ENCODE data around the gene FTO. TPM values are rescaled to one million over a fixed set of nuclear protein-coding genes. Genes with fewer than 3 reads are reported as not detected.

Gene FTO
- total and polyA plus RNA-seq, 2 of the 13 experiments (the other 11 are each of a cell fraction or from before 2014, with no cell fraction given): 41.6 to 55.8 TPM

- TF ChIP-seq ZBTB46 (CRISPR knock-in tag; IDR thresholded peaks at IDR 0.05; ENCODE audit: borderline replicate concordance): 0 out of 2 replicates have a peak, but pooled peaks have one; percentile 45
- TF ChIP-seq MAFK (conservative IDR thresholded peaks at IDR 0.05 in 1 of 2, IDR thresholded peaks at IDR 0.05 in 1 of 2; ENCODE audit: low read length in 2 of 2): peak; percentile 99 to 100
- TF ChIP-seq ATF4 (CRISPR knock-in tag; IDR thresholded peaks at IDR 0.05): 0 out of 4 replicates have a peak, but pooled peaks of 1 of the 2 experiments have one; percentile 5
- 0 out of 2 replicates have a peak, but pooled peaks have one; percentile 10 for TF ChIP-seq ZNF691 (CRISPR knock-in tag; IDR thresholded peaks at IDR 0.05; ENCODE audit: borderline replicate concordance, low read depth)
- TF ChIP-seq DPF2 (CRISPR knock-in tag; IDR thresholded peaks at IDR 0.05; ENCODE audit: borderline replicate concordance, low read depth): no peak
- no peak for TF ChIP-seq NONO (IDR thresholded peaks at IDR 0.05)
- 0 out of 2 replicates have a peak, but pooled peaks have one; percentile 32 for TF ChIP-seq NONO (CRISPR knock-in tag; conservative IDR thresholded peaks at IDR 0.05)
- no peak for TF ChIP-seq SUZ12 (IDR thresholded peaks at IDR 0.05; ENCODE audit: low read depth, low read length)
- TF ChIP-seq MYC (CRISPR knock-in tag; IDR thresholded peaks at IDR 0.05; ENCODE audit: borderline replicate concordance): no peak
- TF ChIP-seq THAP7 (CRISPR knock-in tag; IDR thresholded peaks at IDR 0.05): 0 out of 2 replicates have a peak, but pooled peaks have one; percentile 40
- TF ChIP-seq PRPF4 (IDR thresholded peaks at IDR 0.05; ENCODE audit: low read depth, low read length, poor library complexity, severe bottlenecking): peak; percentile 85
- no peak for TF ChIP-seq ZNF343 (CRISPR knock-in tag; IDR thresholded peaks at IDR 0.05)
- TF ChIP-seq CCDC6 (CRISPR knock-in tag; IDR thresholded peaks at IDR 0.05): no peak
- TF ChIP-seq ZNF839 (CRISPR knock-in tag; IDR thresholded peaks at IDR 0.05; ENCODE audit: borderline replicate concordance): peak; percentile 56; the same call in 1 of the 2 replicates
- 0 out of 2 replicates have a peak, but pooled peaks have one; percentile 9 for TF ChIP-seq ZNF616 (CRISPR knock-in tag; IDR thresholded peaks at IDR 0.05; ENCODE audit: low read depth)
- 0 out of 2 replicates have a peak, but pooled peaks have one; percentile 27 for TF ChIP-seq ZNF891 (CRISPR knock-in tag; IDR thresholded peaks at IDR 0.05)
- TF ChIP-seq XBP1 (CRISPR knock-in tag; IDR thresholded peaks at IDR 0.05): no peak
Measured at GRCh38 chr16:54177052-54177861, 473.3 kb downstream of the FTO start (continued).
